ENCODE results near the gene NPBWR2. TPM values are rescaled to one million over a fixed set of nuclear protein-coding genes. Genes with fewer than 3 reads are reported as not detected.
"Not testable (repeated sequence)": the region's sequence is repeated elsewhere in the genome, so short reads cannot be mapped to it uniquely, and the experiment has no call there.

Gene NPBWR2
- total RNA-seq, 1 donor from 2014 or later: not detected

GRCh38 chr20:64119681-64120341 is 12.4 kb upstream of the NPBWR2 start:
- DNase-seq (ENCODE audit: low spot score) (no peak), ATAC-seq (no peak)

- ATAC-seq (no peak), DNase-seq (ENCODE audit: low spot score) (peak; percentile 42)
Measured at GRCh38 chr20:64119301-64119680, 11.9 kb upstream of the NPBWR2 start.

DNA sequence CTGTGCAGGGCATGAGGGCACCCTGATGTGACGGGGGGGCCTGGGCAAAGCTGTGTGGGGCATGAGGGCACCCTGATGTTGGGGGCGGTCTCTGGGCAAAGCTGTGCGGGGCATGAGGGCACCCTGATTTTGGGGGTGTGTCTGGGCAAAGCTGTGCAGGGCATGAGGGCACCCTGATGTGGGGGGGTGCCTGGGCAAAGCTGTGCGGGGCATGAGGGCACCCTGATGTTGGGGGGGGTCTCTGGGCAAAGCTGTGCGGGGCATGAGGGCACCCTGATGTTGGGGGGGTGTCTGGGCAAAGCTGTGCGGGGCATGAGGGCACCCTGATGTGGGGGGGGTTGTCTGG is 10.0 kb upstream of the NPBWR2 start:
- not testable (repeated sequence) for ATAC-seq; DNase-seq (ENCODE audit: low spot score)

DNA sequence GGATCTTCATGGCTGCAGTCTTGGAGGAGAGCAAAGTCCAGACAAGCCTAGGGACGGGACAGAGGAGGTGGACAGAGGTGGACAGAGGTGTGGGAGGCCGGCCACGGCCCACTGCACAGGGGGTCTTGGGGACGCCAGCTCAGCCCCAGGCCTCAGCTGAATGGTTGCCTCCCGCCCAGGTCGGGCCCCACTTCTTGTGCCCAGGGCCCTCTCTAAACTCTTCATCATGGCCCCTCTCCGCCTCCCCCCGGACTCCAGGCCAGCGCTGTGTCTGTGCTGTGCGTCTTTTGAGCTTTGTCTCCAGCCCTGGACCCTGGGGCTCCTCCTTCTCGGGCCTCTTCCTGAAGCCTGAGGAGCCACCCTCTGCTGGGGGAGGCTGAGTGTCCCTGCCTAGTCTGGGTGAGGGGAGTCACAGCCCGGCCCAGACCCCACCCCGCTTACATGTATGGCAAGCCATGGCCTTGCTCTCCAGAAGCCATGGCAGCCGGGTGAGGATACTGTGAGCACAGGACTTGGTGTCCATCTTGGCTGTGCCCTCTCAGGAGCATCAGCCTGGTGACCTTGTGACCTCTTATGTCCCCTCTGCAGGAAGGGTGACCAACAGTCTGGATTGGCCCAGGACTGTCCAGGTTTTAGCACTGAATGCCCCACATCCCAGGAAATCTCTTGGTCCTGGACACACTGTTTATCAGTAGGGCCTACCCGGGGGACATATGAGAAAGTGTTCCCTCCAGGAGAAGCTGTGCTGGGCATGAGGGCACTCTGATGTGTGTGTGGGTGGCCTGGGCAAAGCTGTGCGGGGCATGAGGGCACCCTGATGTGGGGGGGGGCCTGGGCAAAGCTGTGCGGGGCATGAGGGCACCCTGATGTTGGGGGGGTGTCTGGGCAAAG is 9.4 kb upstream of the NPBWR2 start:
- ATAC-seq (no peak), DNase-seq (ENCODE audit: low spot score) (peak; percentile 42)

DNA sequence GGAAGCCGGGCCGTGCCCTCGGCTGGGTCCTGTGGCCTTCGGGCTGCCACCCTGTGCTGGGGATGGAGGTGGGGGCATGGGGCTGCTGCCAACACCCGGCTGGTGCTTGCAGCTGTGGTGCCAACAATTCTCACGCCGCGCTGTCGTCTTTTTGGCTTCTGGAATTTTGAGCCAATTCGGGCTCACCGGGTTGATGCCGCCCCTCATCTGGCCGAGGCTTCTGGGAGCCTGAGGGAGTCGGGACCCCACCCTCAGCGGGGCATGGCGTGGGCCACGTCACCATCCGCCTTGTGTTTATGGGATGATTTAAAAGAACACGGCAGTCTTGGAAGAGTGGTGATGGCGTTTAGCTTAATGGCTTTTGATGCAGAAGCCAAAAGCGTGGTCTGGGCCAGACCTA is 8.7 kb upstream of the NPBWR2 start:
- DNase-seq (ENCODE audit: low spot score) (no peak), ATAC-seq (no peak)

- DNase-seq (ENCODE audit: low spot score): no peak
- no peak for ATAC-seq
Measured at GRCh38 chr20:64115171-64115911, 8.0 kb upstream of the NPBWR2 start.

GRCh38 chr20:64114356-64114971 is 7.1 kb upstream of the NPBWR2 start:
- no peak for ATAC-seq
- DNase-seq (ENCODE audit: low spot score): no peak

DNA sequence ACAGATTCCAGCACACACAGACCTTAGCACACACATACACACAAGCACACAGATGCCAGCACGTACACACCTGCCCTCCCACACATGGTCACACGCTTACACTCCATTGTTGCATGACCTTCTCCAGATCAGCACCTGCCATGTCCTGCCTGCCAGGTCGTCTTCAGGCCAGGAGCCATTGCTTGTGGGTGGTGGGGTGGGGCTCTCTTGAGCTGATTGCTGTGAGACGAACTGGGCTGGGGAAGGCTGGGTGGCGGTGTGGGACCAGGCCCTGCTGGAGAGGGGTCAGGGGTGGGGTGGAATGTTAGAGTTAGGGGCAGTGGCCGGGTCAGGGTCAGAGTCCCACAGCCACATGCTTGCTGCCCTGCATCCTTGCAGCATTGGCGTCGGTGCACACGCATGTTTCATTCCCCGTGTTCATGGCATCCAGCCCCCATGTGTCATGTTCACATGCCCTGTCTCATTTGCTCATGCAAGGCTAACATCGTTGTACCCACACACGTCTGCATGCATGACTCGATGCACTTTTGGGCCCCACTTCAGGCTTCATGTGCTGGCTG is 6.5 kb upstream of the NPBWR2 start:
- ATAC-seq (no peak), DNase-seq (ENCODE audit: low spot score) (no peak)

DNA sequence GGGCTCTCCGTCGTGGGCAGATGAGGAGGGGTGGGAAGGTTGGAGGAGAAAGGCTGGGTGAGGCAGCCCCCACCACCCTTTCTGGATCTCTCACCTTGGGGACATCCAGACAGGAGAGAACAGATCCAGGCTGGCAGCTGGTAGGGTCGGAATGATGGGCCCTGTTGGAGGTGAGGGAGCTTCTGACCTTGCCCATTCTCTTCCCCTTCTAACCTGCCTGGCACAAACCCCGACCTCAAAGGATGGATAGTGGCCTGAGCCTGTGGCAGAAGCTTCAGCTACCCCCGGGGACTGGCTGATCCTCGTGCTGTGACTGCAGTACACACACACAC is 6.0 kb upstream of the NPBWR2 start:
- ATAC-seq (no peak), DNase-seq (ENCODE audit: low spot score) (no peak)

- ATAC-seq (no peak), DNase-seq (ENCODE audit: low spot score) (peak; percentile 37)
Measured at GRCh38 chr20:64112691-64113443, 5.5 kb upstream of the NPBWR2 start.

GRCh38 chr20:64111841-64112641 is 4.7 kb upstream of the NPBWR2 start:
- peak; percentile 41 for DNase-seq (ENCODE audit: low spot score)

GRCh38 chr20:64110411-64111068 is 3.2 kb upstream of the NPBWR2 start:
- DNase-seq (ENCODE audit: low spot score): peak; percentile 45
- ATAC-seq: peak; percentile 65

More at GRCh38 chr20:64111841-64112641, 4.7 kb upstream of the NPBWR2 start:
- ATAC-seq: no peak

DNA sequence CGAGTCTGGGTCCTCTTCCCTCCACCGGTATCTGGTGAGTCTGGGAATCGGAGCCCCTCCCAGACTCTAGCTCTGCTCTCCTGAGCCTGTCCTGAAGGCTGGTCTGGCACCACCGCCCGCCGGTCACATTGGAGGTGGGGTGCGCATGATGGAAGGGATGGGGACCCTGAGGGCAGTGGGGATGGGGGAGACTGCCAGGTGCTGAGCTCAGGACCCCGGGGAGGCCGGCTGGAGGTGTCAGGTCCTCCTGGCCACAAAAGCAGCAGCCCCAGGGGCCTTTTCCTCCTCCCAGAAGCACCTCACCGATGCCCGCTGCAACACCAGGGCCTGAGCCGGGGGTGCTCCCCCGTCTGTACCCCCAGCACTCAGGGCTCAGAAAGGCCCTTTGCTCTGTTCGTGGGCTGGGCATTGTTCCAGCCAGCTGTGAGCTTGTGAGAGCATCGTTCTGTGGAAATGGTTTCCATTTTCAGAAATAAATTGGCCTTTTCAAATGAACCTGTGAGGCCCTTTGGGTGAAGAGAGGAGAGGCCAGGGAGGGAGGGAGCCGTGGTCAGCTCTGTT is 2.5 kb upstream of the NPBWR2 start:
- peak; percentile 40 for DNase-seq (ENCODE audit: low spot score)
- no peak for ATAC-seq

DNA sequence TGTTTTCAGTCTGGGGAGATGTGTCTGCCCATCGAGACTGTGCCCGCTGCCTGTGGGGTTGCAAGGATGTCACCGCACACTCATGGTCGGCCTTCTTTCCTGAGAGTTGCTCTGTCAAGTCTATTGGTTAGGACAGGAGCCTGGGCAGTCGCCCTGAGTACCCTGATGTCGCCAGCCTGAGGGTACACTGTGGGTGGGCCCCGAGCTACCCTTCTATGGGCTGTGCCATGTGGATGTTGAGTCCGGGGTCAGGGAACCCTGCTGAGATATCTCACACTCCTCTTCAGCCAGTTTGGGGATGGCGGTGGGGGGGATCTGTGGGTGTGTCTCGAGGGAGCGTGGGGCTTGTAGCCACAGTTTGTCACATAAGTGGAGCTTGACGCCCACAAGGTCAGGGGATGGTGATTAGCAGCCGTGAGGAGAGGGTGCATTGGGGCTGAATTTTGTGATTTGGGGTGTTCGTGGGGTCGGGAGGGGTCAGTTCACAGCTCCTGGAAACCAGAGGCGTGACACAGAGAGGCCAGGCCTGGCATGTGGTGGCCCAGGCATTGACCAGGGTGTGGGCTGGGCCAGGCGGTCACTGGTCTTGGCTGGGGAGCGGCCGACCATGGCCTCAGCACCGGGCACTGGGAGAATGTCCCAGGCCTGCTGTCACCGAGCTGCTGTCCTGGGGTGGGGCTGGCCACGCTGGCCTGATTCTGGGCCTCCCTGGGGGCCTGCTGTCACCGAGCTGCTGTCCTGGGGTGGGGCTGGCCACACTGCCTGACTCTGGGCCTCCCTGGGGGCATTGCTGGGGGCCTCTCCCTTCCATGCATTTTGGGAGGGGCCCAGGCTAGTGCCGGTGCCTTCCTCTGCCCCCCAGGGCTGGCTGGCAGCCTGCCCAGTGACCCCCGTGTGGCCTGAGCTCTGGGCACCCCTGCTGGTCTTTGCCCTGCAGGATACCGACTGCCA is 1.6 kb upstream of the NPBWR2 start:
- ATAC-seq (no peak), DNase-seq (ENCODE audit: low spot score) (peak; percentile 41)

DNA sequence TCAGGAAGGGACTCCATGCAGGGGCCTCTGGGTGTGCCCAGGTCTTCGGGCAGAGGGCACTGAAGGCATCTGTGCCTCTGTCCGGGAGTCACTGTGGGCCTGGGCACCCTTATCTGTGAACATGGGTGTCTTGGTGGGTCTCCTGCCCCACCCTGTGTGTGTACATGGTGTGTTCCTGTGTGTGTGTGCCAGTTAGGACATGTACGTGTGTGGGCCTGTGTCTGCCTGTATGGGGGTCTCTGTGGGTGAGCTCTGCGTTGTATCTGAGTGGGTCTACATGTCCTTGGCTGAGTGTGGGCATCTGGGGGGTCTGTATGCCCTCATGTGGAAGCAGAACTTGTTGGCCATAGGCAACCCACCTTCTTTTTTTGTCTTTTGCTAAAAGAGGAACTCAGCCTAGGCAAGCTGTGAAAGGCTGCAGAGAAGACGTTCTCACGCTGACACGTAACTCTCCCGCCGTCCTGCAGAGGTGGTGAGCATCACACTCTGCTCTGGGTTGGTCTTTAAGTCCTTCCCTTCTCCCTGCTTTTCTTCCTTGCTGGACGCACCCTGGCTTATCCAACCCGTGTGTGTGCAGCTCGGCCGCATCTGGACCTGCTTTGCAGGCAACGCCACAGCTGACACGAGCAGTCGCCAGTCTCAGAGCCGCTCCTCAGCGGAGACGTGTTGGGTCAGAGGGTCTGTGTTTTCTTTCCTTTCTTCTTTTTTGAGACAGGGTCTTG is 532 bp upstream of the NPBWR2 start:
- DNase-seq (ENCODE audit: low spot score): peak; percentile 31
- ATAC-seq: no peak

GRCh38 chr20:64106435-64106961 is 867 bp downstream of the NPBWR2 start:
- DNase-seq (ENCODE audit: low spot score): no peak

More at GRCh38 chr20:64106435-64106961, 867 bp downstream of the NPBWR2 start:
- ATAC-seq: no peak
